Measurements from ENCODE around the gene CST8. TPM values are rescaled to one million over a fixed set of nuclear protein-coding genes. Genes with fewer than 3 reads are reported as not detected.

Gene CST8
- total and polyA plus RNA-seq, 2 of the 4 experiments (the other 2 are of a cell fraction): not detected

DNA sequence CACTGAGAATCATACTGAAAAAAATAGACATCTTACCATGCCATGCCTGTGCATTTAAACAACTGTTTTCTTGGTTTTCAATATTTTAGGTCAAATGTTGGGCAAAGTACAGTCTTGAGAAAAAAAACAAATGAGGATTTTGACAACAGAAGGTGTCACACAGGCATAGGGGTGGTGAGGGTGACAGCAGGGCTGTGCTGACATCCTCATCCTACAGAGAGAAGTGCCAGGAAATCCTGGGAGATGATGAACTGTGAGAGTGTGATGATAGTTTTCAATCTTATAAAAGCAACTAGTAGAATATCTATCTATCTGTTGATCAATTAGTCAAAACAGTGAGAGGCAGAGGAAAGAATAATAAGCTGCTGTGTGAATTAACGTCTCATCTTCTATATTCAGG is 23.9 kb downstream of the CST8 start:
- no CpG with 5 or more reads among the region's 1 CpG for WGBS, 2 experiments (ENCODE audit: extremely low coverage in 2 of 2, insufficient read length in 1 of 2)
- TF ChIP-seq MXI1 (IDR thresholded peaks at IDR 0.05; ENCODE audit: borderline replicate concordance, low read depth, low read length) (no peak), RCOR1 (IDR thresholded peaks at IDR 0.05; ENCODE audit: insufficient replicate concordance, low read length) (no peak), BHLHE40 (IDR thresholded peaks at IDR 0.05; ENCODE audit: low read depth, low read length) (no peak), RFX5 (IDR thresholded peaks at IDR 0.05; ENCODE audit: low read depth, low read length) (no peak), CHD1 (IDR thresholded peaks at IDR 0.05; ENCODE audit: low read depth, low read length) (no peak), MAZ (IDR thresholded peaks at IDR 0.05; ENCODE audit: borderline replicate concordance, low read depth, low read length) (no peak), SMC3 (IDR thresholded peaks at IDR 0.05; ENCODE audit: low read depth, low read length) (no peak), FOS (IDR thresholded peaks at IDR 0.05; ENCODE audit: low read depth, low read length) (no peak), RAD21 (IDR thresholded peaks at IDR 0.05; ENCODE audit: low read length) (no peak), CEBPB (IDR thresholded peaks at IDR 0.05; ENCODE audit: low read depth, low read length) (no peak), MAFK (IDR thresholded peaks at IDR 0.05; ENCODE audit: low read depth, low read length) (no peak), NFE2L2 (IDR thresholded peaks at IDR 0.05; ENCODE audit: low read depth, low read length) (no peak), POLR2A (IDR thresholded peaks at IDR 0.05; ENCODE audit: low read depth, low read length) (no peak)
- TF ChIP-seq, protein P1, sequence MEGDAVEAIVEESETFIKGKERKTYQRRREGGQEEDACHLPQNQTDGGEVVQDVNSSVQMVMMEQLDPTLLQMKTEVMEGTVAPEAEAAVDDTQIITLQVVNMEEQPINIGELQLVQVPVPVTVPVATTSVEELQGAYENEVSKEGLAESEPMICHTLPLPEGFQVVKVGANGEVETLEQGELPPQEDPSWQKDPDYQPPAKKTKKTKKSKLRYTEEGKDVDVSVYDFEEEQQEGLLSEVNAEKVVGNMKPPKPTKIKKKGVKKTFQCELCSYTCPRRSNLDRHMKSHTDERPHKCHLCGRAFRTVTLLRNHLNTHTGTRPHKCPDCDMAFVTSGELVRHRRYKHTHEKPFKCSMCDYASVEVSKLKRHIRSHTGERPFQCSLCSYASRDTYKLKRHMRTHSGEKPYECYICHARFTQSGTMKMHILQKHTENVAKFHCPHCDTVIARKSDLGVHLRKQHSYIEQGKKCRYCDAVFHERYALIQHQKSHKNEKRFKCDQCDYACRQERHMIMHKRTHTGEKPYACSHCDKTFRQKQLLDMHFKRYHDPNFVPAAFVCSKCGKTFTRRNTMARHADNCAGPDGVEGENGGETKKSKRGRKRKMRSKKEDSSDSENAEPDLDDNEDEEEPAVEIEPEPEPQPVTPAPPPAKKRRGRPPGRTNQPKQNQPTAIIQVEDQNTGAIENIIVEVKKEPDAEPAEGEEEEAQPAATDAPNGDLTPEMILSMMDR (conservative IDR thresholded peaks at IDR 0.05; ENCODE audit: low read depth, low read length): no peak
- TF ChIP-seq, protein P2, sequence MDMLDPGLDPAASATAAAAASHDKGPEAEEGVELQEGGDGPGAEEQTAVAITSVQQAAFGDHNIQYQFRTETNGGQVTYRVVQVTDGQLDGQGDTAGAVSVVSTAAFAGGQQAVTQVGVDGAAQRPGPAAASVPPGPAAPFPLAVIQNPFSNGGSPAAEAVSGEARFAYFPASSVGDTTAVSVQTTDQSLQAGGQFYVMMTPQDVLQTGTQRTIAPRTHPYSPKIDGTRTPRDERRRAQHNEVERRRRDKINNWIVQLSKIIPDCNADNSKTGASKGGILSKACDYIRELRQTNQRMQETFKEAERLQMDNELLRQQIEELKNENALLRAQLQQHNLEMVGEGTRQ (IDR thresholded peaks at IDR 0.05; ENCODE audit: low read depth, low read length): no peak
- TF ChIP-seq, protein P3, sequence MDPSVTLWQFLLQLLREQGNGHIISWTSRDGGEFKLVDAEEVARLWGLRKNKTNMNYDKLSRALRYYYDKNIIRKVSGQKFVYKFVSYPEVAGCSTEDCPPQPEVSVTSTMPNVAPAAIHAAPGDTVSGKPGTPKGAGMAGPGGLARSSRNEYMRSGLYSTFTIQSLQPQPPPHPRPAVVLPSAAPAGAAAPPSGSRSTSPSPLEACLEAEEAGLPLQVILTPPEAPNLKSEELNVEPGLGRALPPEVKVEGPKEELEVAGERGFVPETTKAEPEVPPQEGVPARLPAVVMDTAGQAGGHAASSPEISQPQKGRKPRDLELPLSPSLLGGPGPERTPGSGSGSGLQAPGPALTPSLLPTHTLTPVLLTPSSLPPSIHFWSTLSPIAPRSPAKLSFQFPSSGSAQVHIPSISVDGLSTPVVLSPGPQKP (IDR thresholded peaks at IDR 0.05; ENCODE audit: borderline replicate concordance, low read depth, low read length): no peak
- CTCF ChIA-PET: no interaction called here
- H3K36me3 ChIP-seq (ENCODE audit: control insufficient read depth, insufficient read depth, low read length): no peaks in the 10 kb centered on the region
- no peak overlapping the region for H2BK5ac ChIP-seq (ENCODE audit: low read depth, low read length, poor library complexity, severe bottlenecking)
- no peak overlapping the region for H2BK20ac ChIP-seq (ENCODE audit: low read depth, low read length)
- intact Hi-C loops (cut with micrococcal nuclease): no loop called here
- H3K9ac ChIP-seq (ENCODE audit: low read depth, low read length): no peak overlapping the region
- no peak overlapping the region for H3K27ac ChIP-seq (ENCODE audit: insufficient read depth, low read length)
- no peak overlapping the region for H2BK15ac ChIP-seq (ENCODE audit: low read depth, low read length)
- POLR2A ChIA-PET (ENCODE audit: unreplicated experiment): interaction anchor here (0.6 kb wide), 1 partner anchor 11 kb away, joined by 3 read pairs; no protein-coding TSS in a partner anchor
- no peak overlapping the region for H3K4ac ChIP-seq (ENCODE audit: low read depth, low read length)
- H2BK120ac ChIP-seq (ENCODE audit: low read depth, low read length): no peak overlapping the region
- H2AK9ac ChIP-seq (replicated peaks; ENCODE audit: low read depth, low read length, poor library complexity): no peak overlapping the region
- H3K4me1 ChIP-seq (ENCODE audit: control insufficient read depth, insufficient read depth, low read length): no peaks in the 10 kb centered on the region
- no peaks in the 10 kb centered on the region for H3K9me1 ChIP-seq (ENCODE audit: insufficient read depth, low read length)
- no peak overlapping the region for H3K14ac ChIP-seq (replicated peaks; ENCODE audit: low read depth, low read length)
- H4K8ac ChIP-seq (ENCODE audit: low read depth in 2 of 2, low read length in 2 of 2): no peak overlapping the region
- no peaks in the 10 kb centered on the region for H3K79me1 ChIP-seq (ENCODE audit: low read depth in 1 of 2, low read length in 2 of 2)
- dilution Hi-C loops (cut with HindIII; ENCODE audit: low sequenced_read_pairs, unreplicated experiment): no loop called here
- DNase-seq (no peak), ATAC-seq (ENCODE audit: low read depth) (no peak)
- H3K4me2 ChIP-seq (ENCODE audit: low read depth, low read length): no peak overlapping the region
- no peaks in the 10 kb centered on the region; the same call in 1 of the 2 replicates for H3K9me3 ChIP-seq (ENCODE audit: control insufficient read depth, insufficient read depth, low read length)
- no peak overlapping the region for H3K56ac ChIP-seq (ENCODE audit: extremely low read depth, insufficient read depth, low read length)
- in situ Hi-C loops (cut with MboI; ENCODE audit: low sequenced_read_pairs): no loop called here
- H2AFZ ChIP-seq (replicated peaks; ENCODE audit: low read length, poor library complexity): no peak overlapping the region
- no peak overlapping the region for H3K4me3 ChIP-seq (ENCODE audit: insufficient read depth, low read depth, low read length)
- no peak overlapping the region for H3K18ac ChIP-seq (ENCODE audit: low read depth, low read length)
- no peak overlapping the region for H4K5ac ChIP-seq (ENCODE audit: low read depth, low read length)
- no TSS peak for BruUV-seq (replicated peaks)
- no peaks in the 10 kb centered on the region; the same call in 1 of the 2 replicates for H3K27me3 ChIP-seq (ENCODE audit: control insufficient read depth, insufficient read depth, low read length)
- no peaks in the 10 kb centered on the region for H4K20me1 ChIP-seq (ENCODE audit: insufficient read depth, low read length)
- H4K91ac ChIP-seq (ENCODE audit: insufficient read depth, low read depth, low read length): no peak overlapping the region
- H3K23ac ChIP-seq (ENCODE audit: low read depth, low read length): no peak overlapping the region
- no peak overlapping the region for H2AK5ac ChIP-seq (ENCODE audit: low read depth, low read length)
